SK-N-SH treated with all-trans-retinoic acid at 6 μM for 48 hours (cell line): ENCODE results near the gene HES6.

ENCODE experiments used
- ARNTL ChIP-seq: fragments of 450-650 bp; formaldehyde crosslinking; IDR thresholded peaks from 2 replicates; pipeline ENCODE4 v1.5.0; 2020; ENCODE audit warnings: low read depth, mild to moderate bottlenecking, moderate library complexity, borderline replicate concordance
- CSDC2 ChIP-seq: fragments of 250-450 bp; sonication (Bioruptor Pico); IDR thresholded peaks from 2 replicates; pipeline ENCODE4 v1.5.0; 2020; ENCODE audit warnings: mild to moderate bottlenecking, moderate library complexity
- ESRRG ChIP-seq: fragments of 250-450 bp; sonication (Bioruptor Pico); IDR thresholded peaks from 2 replicates; pipeline ENCODE4 v1.6.1; 2021; ENCODE audit warnings: mild to moderate bottlenecking
- ISL1 ChIP-seq: fragments of 250-450 bp; sonication (Bioruptor Pico); IDR thresholded peaks from 2 replicates; pipeline ENCODE4 v2.1.2; 2022; ENCODE audit warnings: mild to moderate bottlenecking, moderate library complexity
- TOX ChIP-seq: fragments of 250-450 bp; sonication (Bioruptor Pico); IDR thresholded peaks from 2 replicates; pipeline ENCODE4 v1.8.0; 2021; ENCODE audit warnings: mild to moderate bottlenecking, moderate library complexity, borderline replicate concordance
- ZC3H10 ChIP-seq: fragments of 250-450 bp; sonication (Bioruptor Pico); IDR thresholded peaks from 2 replicates; pipeline ENCODE4 v1.5.1; 2021; ENCODE audit warnings: mild to moderate bottlenecking, moderate library complexity
- ZFP3 ChIP-seq: fragments of 250-450 bp; sonication (Bioruptor Pico); IDR thresholded peaks from 2 replicates; pipeline ENCODE4 v1.5.0; 2020; ENCODE audit warnings: mild to moderate bottlenecking, moderate library complexity
- ZNF565 ChIP-seq: fragments of 450-650 bp; formaldehyde crosslinking; conservative IDR thresholded peaks from 2 replicates; pipeline ENCODE4 v1.5.0; 2020; ENCODE audit warnings: low read depth, mild to moderate bottlenecking, moderate library complexity
- ZNF70 ChIP-seq: fragments of 450-650 bp; formaldehyde crosslinking; IDR thresholded peaks from 2 replicates; pipeline ENCODE4 v1.5.0; 2020; ENCODE audit warnings: mild to moderate bottlenecking, moderate library complexity
- TF ChIP-seq, protein P1 (sequence below): fragments of 250-450 bp; sonication (Bioruptor Pico); IDR thresholded peaks from 2 replicates; pipeline ENCODE4 v1.8.0; 2020; ENCODE audit warnings: mild to moderate bottlenecking, moderate library complexity, borderline replicate concordance

GRCh38 chr2:238256111-238256510 lies 16.3 kb upstream of the HES6 start:
- TF ChIP-seq TOX (CRISPR knock-in tag): no peak
- TF ChIP-seq ZFP3 (CRISPR knock-in tag): no peak
- TF ChIP-seq, protein P1, sequence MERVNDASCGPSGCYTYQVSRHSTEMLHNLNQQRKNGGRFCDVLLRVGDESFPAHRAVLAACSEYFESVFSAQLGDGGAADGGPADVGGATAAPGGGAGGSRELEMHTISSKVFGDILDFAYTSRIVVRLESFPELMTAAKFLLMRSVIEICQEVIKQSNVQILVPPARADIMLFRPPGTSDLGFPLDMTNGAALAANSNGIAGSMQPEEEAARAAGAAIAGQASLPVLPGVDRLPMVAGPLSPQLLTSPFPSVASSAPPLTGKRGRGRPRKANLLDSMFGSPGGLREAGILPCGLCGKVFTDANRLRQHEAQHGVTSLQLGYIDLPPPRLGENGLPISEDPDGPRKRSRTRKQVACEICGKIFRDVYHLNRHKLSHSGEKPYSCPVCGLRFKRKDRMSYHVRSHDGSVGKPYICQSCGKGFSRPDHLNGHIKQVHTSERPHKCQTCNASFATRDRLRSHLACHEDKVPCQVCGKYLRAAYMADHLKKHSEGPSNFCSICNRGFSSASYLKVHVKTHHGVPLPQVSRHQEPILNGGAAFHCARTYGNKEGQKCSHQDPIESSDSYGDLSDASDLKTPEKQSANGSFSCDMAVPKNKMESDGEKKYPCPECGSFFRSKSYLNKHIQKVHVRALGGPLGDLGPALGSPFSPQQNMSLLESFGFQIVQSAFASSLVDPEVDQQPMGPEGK (CRISPR knock-in tag): no peak
- TF ChIP-seq CSDC2 (CRISPR knock-in tag): no peak
- TF ChIP-seq ESRRG (CRISPR knock-in tag): no peak
- no peak for TF ChIP-seq ARNTL (CRISPR knock-in tag)
- TF ChIP-seq ZC3H10 (CRISPR knock-in tag): no peak
- no peak for TF ChIP-seq ZNF565 (CRISPR knock-in tag)
- no peak for TF ChIP-seq ZNF70
- TF ChIP-seq ISL1 (CRISPR knock-in tag): no peak
